Activated CD8-positive, alpha-beta T cell treated with anti-CD3 and anti-CD28 coated beads, Interleukin-2, amount 10 ng/mL, durations not matched to agents 7 days and 5 days (primary cell): Measurements from ENCODE around the gene FBXO11. TPM values are rescaled to one million over a fixed set of nuclear protein-coding genes. Genes with fewer than 3 reads are reported as not detected.

Experiments
- ATAC-seq: fragments of 150-1000 bp; cut with Tn5 transposase; one replicate; pipeline ENCODE4 v1.10.0; 2021; ENCODE audit warnings: moderate library complexity
- CTCF ChIA-PET: fragments of 350-600 bp; sonication (Branson Sonifier 250); formaldehyde crosslinking; loops from one replicate; lab custom pipeline; 2021; ENCODE audit warnings: antibody characterized with exemption; lab: Charles Lee
- POLR2A ChIA-PET: fragments of 350-600 bp; sonication (Branson Sonifier 250); formaldehyde crosslinking; loops from one replicate; lab custom pipeline; 2021; ENCODE audit warnings: antibody characterized with exemption; lab: Charles Lee
- DNase-seq: peaks from one replicate; pipeline ENCODE4 v3.0.0-alpha.2; 2020
- H3K27ac Mint-ChIP-seq: one replicate; pipeline ENCODE4 v1.8.0; 2021; ENCODE audit warnings: mild to moderate bottlenecking, mixed read lengths
- H3K27me3 Mint-ChIP-seq: one replicate; pipeline ENCODE4 v1.8.0; 2021; ENCODE audit warnings: low read depth, mixed read lengths
- H3K36me3 Mint-ChIP-seq: one replicate; pipeline ENCODE4 v1.8.0; 2021; ENCODE audit warnings: low read depth, mixed read lengths
- H3K4me1 Mint-ChIP-seq: one replicate; pipeline ENCODE4 v1.8.0; 2021; ENCODE audit warnings: low read depth, mixed read lengths
- H3K4me3 Mint-ChIP-seq: one replicate; pipeline ENCODE4 v1.8.0; 2021; ENCODE audit warnings: mild to moderate bottlenecking, mixed read lengths
- H3K9me3 Mint-ChIP-seq: one replicate; pipeline ENCODE4 v1.8.0; 2022; ENCODE audit warnings: mixed read lengths; ENCODE audit not compliant: insufficient read depth
- total RNA-seq, 2 experiments: library from RNA; stranded (reverse); gene quantifications; one replicate each; pipeline ENCODE4 v1.2.3, GENCODE V29; 2021

The FBXO11 gene
- 10 to 100 TPM; 49.1 to 51.9 TPM for total RNA-seq

DNA sequence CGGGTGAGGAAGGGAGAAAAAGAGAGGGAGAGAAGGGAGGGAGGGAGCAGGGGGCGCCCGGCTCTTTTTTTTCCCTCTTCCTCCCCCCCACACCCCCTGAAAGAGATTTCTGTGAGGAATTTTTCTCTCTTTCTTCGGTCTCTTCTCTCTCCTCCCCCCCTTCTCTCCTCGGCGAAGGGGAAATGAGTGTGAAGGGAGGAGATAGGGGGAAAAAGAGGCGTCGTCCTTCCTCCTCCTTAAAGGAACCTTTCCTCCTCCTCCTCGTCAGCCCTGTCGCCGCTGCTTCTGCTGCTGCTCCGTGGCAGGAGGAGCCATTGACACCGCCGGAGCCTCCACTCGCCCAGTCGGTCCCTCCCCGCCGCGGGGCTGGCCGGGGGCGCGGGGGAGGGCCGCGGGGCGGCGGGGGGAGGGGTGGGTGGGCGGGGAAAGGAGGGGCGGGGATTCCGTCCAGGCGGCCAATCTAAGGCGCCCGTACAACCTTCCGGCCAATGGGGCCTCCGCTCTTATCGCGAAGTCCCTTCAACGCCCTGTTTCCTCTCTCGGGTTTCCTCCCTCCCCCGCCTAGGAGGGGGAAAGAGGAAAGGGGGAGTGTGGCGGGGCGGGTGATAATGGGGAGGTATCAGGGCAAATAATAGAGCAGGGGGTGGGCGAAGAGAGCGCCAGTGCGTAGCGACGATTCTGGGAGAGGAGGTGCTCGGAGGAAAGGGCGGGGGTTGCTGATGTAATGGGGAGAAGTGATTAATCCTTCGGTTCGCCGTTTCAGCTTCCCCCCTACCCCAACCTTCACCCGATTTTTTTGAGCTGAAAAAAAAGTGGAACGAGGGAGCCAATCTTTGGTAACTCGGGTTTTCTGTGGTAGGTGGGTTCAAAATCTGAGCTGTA, at the start of gene FBXO11:
TSS of gene FBXO11 (minus strand) at position 342 of the 882 bp plus-strand sequence. CDS start 778 bp downstream, outside the sequence.
- no peaks in the 10 kb centered on the region for H3K27me3 Mint-ChIP-seq
- no peaks in the 10 kb centered on the region for H3K9me3 Mint-ChIP-seq

GRCh38 chr2:47950340-47951301, 44.3 kb upstream of the FBXO11 start:
- CTCF ChIA-PET, result no interaction called here
- no peaks in the 10 kb centered on the region for H3K36me3 Mint-ChIP-seq
- no peak overlapping the region for H3K27ac Mint-ChIP-seq
- DNase-seq, result no peak
- no peak for ATAC-seq
- no peaks in the 10 kb centered on the region for H3K27me3 Mint-ChIP-seq
- POLR2A ChIA-PET, result no interaction called here
- H3K4me3 Mint-ChIP-seq, result no peak overlapping the region
- H3K9me3 Mint-ChIP-seq, result no peaks in the 10 kb centered on the region
- H3K4me1 Mint-ChIP-seq, result no peaks in the 10 kb centered on the region

More for the DNA sequence above, at the start of gene FBXO11:
- peak; percentile 98 for DNase-seq
- Mint-ChIP-seq H3K4me1 (peaks cover 34% of the 10 kb centered on the region), H3K36me3 (peaks cover 8% of the 10 kb centered on the region), H3K27ac (peak within 1 kb of the TSS; percentile 90), H3K4me3 (peak within 1 kb of the TSS; percentile 82)
- ChIA-PET CTCF (interaction anchor here (0.8 to 2.1 kb wide), 12 partner anchors 8 to 513 kb away, joined by 3 to 9 read pairs (median 4); no protein-coding TSS in a partner anchor), POLR2A (interaction anchor here (0.5 to 1.7 kb wide), 7 partner anchors 10 to 539 kb away, joined by 3 to 8 read pairs (median 3); partner anchors contain the start of gene MSH6)
- peak; percentile 84 for ATAC-seq

DNA sequence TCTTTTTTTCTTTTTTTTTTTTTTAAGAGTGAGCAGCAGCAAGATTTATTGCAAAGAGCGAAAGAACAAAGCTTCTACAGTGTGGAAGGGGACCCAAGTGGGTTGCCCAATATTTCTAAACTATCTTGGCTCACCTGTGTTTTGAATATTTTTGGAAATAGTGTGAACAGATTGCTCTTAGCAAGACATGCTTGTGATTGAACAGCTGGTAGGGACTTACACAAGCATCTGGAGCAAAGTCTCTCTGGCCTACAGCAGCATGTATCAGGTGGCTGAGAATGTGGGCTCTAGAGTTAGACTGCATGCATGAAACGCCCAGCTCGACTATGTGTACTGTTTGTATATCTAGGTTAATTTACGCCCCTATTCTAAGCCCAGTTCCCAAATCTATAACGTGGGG, 40.3 kb upstream of the FBXO11 start:
- DNase-seq (no peak), ATAC-seq (no peak)
- ChIA-PET POLR2A (no interaction called here), CTCF (no interaction called here)
- Mint-ChIP-seq H3K4me1 (no peaks in the 10 kb centered on the region), H3K9me3 (no peaks in the 10 kb centered on the region), H3K4me3 (no peak overlapping the region), H3K36me3 (no peaks in the 10 kb centered on the region), H3K27me3 (peaks cover 3% of the 10 kb centered on the region), H3K27ac (no peak overlapping the region)

DNA sequence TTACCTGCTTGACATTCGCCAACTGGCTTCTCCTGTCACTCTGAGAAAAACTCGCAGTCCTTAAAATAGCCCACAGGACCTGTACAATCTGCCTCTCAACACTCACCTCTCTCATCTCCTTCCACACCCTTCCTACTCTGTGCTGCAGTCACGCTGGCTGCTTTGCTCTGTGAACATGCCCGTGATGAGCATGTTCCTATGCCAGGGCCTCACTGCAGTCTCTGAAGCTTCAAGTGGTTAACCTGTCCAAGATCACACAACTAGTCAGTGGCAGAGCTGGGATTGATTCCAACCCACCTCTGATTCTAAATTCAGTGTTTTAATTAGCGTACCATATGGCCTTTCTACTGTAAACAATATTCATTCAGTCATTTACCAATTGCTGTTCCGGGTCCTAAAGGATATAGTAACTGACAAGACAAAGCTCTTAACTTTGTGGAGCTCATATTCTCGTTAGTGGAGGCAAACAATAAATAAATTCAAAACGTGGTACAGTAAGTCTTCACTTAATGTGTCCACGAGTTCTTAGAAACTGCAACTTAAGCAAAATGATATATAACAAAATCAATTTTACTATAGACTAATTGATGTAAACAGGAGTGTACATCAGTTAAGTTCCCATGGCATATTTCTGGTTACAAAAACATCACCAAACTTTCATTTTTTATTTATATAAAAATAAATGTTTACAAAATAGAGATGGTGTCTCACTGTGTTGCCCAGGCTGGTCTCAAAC, 38.9 kb upstream of the FBXO11 start:
- ChIA-PET CTCF (no interaction called here), POLR2A (no interaction called here)
- Mint-ChIP-seq H3K9me3 (no peaks in the 10 kb centered on the region), H3K27ac (no peak overlapping the region), H3K4me1 (no peaks in the 10 kb centered on the region), H3K27me3 (peaks cover 3% of the 10 kb centered on the region), H3K36me3 (no peaks in the 10 kb centered on the region), H3K4me3 (no peak overlapping the region)
- DNase-seq, result no peak
- ATAC-seq, result no peak

- H3K9me3 Mint-ChIP-seq, result no peaks in the 10 kb centered on the region
- no peak overlapping the region for H3K27ac Mint-ChIP-seq
- CTCF ChIA-PET, result no interaction called here
- H3K36me3 Mint-ChIP-seq, result no peaks in the 10 kb centered on the region
- no peaks in the 10 kb centered on the region for H3K4me1 Mint-ChIP-seq
- POLR2A ChIA-PET, result no interaction called here
- no peak overlapping the region for H3K4me3 Mint-ChIP-seq
- no peak for DNase-seq
- peaks cover 10% of the 10 kb centered on the region for H3K27me3 Mint-ChIP-seq
- ATAC-seq, result no peak
Measured at GRCh38 chr2:47941936-47942335, 35.6 kb upstream of the FBXO11 start.

DNA sequence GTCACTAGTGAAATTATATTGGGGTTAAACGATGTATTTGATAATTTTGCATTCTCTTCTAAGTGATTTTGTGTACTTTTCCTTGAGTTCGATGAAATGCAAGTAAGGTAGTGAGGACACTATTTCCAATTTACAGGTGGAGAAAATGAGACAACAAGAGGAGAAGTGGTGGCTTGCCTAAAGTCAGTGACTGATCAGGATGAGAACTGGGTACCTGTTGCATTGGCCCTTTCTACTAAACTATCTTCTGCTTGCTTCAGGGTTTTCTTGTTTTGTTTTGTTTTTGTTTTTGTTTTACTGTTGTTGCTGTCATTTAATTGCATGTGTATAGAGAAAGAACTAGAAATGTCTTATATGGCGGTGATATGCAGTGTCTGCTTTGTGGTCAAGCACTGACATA, 31.4 kb upstream of the FBXO11 start:
- ChIA-PET POLR2A (no interaction called here), CTCF (no interaction called here)
- Mint-ChIP-seq H3K4me1 (no peaks in the 10 kb centered on the region), H3K36me3 (no peaks in the 10 kb centered on the region), H3K27ac (no peak overlapping the region), H3K4me3 (no peak overlapping the region), H3K27me3 (peaks cover 9% of the 10 kb centered on the region), H3K9me3 (no peaks in the 10 kb centered on the region)
- DNase-seq (no peak), ATAC-seq (no peak)

GRCh38 chr2:47935071-47935470, 28.8 kb upstream of the FBXO11 start:
- POLR2A ChIA-PET, result no interaction called here
- ATAC-seq (no peak), DNase-seq (no peak)
- CTCF ChIA-PET, result no interaction called here
- Mint-ChIP-seq H3K4me3 (no peak overlapping the region), H3K27me3 (peaks cover 7% of the 10 kb centered on the region), H3K36me3 (no peaks in the 10 kb centered on the region), H3K4me1 (no peaks in the 10 kb centered on the region), H3K9me3 (no peaks in the 10 kb centered on the region), H3K27ac (no peak overlapping the region)

DNA sequence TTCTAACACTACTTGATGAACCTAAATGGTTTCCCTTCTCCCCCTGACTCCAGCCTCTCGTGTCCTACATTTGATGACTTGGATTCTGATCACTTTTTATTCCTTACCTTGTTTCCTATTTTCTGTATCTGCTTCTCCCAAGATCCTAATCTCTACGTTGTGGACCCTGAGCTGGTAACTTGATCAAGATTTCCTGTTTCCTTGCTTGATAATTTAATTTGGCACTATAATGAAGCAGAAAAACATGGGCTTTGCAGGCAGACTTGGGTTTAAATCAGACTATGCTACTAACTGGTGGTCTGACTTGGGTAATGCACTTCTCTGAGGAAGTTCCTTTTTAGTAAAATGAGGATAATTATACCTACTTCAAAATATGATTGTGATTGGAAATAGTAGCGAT, 11.7 kb upstream of the FBXO11 start:
- Mint-ChIP-seq H3K27me3 (no peaks in the 10 kb centered on the region), H3K36me3 (no peaks in the 10 kb centered on the region), H3K9me3 (no peaks in the 10 kb centered on the region), H3K27ac (no peak overlapping the region), H3K4me3 (no peak overlapping the region), H3K4me1 (peaks cover 5% of the 10 kb centered on the region)
- ChIA-PET POLR2A (interaction anchor here (2.0 kb wide), 1 partner anchor 11 kb away, joined by 8 read pairs; no protein-coding TSS in a partner anchor), CTCF (interaction anchor here (1.7 kb wide), 2 partner anchors 11 to 60 kb away, joined by 5 to 9 read pairs; no protein-coding TSS in a partner anchor)
- ATAC-seq, result no peak
- DNase-seq, result no peak

- Mint-ChIP-seq H3K36me3 (no peaks in the 10 kb centered on the region), H3K27ac (no peak overlapping the region), H3K4me1 (peaks cover 5% of the 10 kb centered on the region), H3K9me3 (no peaks in the 10 kb centered on the region), H3K4me3 (no peak overlapping the region), H3K27me3 (no peaks in the 10 kb centered on the region)
- ATAC-seq (no peak), DNase-seq (no peak)
- ChIA-PET CTCF (interaction anchor here (1.7 kb wide), 2 partner anchors 10 to 59 kb away, joined by 5 to 9 read pairs; no protein-coding TSS in a partner anchor), POLR2A (interaction anchor here (2.0 kb wide), 1 partner anchor 10 kb away, joined by 8 read pairs; no protein-coding TSS in a partner anchor)
Measured at GRCh38 chr2:47917276-47917961, 11.1 kb upstream of the FBXO11 start.

GRCh38 chr2:47916412-47916811, 10.1 kb upstream of the FBXO11 start:
- no peak for DNase-seq
- no peak overlapping the region for H3K4me3 Mint-ChIP-seq
- H3K4me1 Mint-ChIP-seq, result peaks cover 5% of the 10 kb centered on the region
- H3K27ac Mint-ChIP-seq, result no peak overlapping the region
- ChIA-PET CTCF (interaction anchor here (1.7 kb wide), 1 partner anchor 9 kb away, joined by 9 read pairs; no protein-coding TSS in a partner anchor), POLR2A (interaction anchor here (2.0 kb wide), 1 partner anchor 9 kb away, joined by 8 read pairs; no protein-coding TSS in a partner anchor)
- no peaks in the 10 kb centered on the region for H3K9me3 Mint-ChIP-seq
- no peaks in the 10 kb centered on the region for H3K36me3 Mint-ChIP-seq
- no peak for ATAC-seq
- no peaks in the 10 kb centered on the region for H3K27me3 Mint-ChIP-seq
